Breast epithelium (tissue), 3 donors: ENCODE data around the gene FOXK1.

Experiments
- CTCF ChIP-seq, 3 donors: fragments of 450-650 bp; IDR thresholded peaks; one replicate each; pipeline ENCODE4 v1.5.1; 2016 to 2017; ENCODE audit warnings: antibody characterized with exemption in 3 of 3, mild to moderate bottlenecking in 3 of 3, moderate library complexity in 3 of 3
- POLR2AphosphoS5 ChIP-seq, 3 donors: sonication (generic); formaldehyde crosslinking; IDR thresholded peaks; one replicate each; pipeline ENCODE4 v1.6.1; 2017; ENCODE audit warnings: antibody characterized with exemption in 3 of 3

GRCh38 chr7:4774007-4774406, 91.9 kb downstream of the FOXK1 start:
- TF ChIP-seq CTCF (IDR thresholded peaks at IDR 0.05) (no peak), POLR2AphosphoS5 (IDR thresholded peaks at IDR 0.05) (no peak)
